Left lung (tissue), 10 donors: Measurements from ENCODE around the gene DIP2C. TPM values are rescaled to one million over a fixed set of nuclear protein-coding genes. Genes with fewer than 3 reads are reported as not detected.

Experiments used
- ATAC-seq: fragments of 200-7000 bp; cut with Tn5 transposase; one replicate; pipeline ENCODE4 v1.9.1; 2020; ENCODE audit warnings: moderate library complexity
- DNase-seq, 4 donors: peaks; one replicate each; pipeline ENCODE4 v3.0.0-alpha.2; 2013 to 2020
- H3K27ac ChIP-seq, 2 donors: fragments of 200-600 bp; sonication (generic) in 1 of 2; one replicate each; pipeline versions ENCODE4 v1.5.0 to v1.8.0; 2020 to 2021
- H3K27me3 ChIP-seq, 2 donors: fragments of 200-600 bp; sonication (generic) in 1 of 2; one replicate each; pipeline versions ENCODE4 v1.5.0 to v1.8.0; 2020 to 2021
- H3K36me3 ChIP-seq, 2 donors: fragments of 200-600 bp; sonication (generic) in 1 of 2; one replicate each; pipeline versions ENCODE4 v1.5.0 to v1.8.0; 2020 to 2021
- H3K4me1 ChIP-seq, 2 donors: fragments of 200-600 bp; one replicate each; pipeline ENCODE4 v1.8.0; 2021
- H3K4me3 ChIP-seq, 2 donors: fragments of 200-600 bp; sonication (generic) in 1 of 2; one replicate each; pipeline versions ENCODE4 v1.5.0 to v1.8.0; 2020 to 2021; ENCODE audit warnings: mild to moderate bottlenecking in 1 of 2
- H3K9me3 ChIP-seq, 2 donors: fragments of 200-600 bp; sonication (generic) in 1 of 2; one replicate each; pipeline versions ENCODE4 v1.5.0 to v1.8.0; 2020 to 2021
- CTCF ChIP-seq, 2 donors: fragments of 200-600 bp; sonication (generic) in 1 of 2; IDR thresholded peaks; one replicate each; pipeline versions ENCODE4 v1.5.0 to v1.8.0; 2021; ENCODE audit warnings: antibody characterized with exemption in 2 of 2
- intact Hi-C, 2 donors: fragments of 100-400 bp; cut with DNase I; formaldehyde crosslinking; loops; one replicate each; pipeline versions ENCODE4 v1.11.2 to v1.14.2; 2022
- polyA plus RNA-seq, 6 donors: library from polyadenylated mRNA; unstranded; fragments of 120-200 nt; gene quantifications; one replicate each; pipeline ENCODE4 v1.2.1, GENCODE V29; 2013; ENCODE audit not compliant: insufficient read length in 6 of 6
- total RNA-seq, 2 donors: library from RNA; stranded (reverse); fragmentation: NEBNext Ultra II Directional; extraction: Animal tissue kit (Norgen Biotek cat#: 25700); gene quantifications; one replicate each; pipeline ENCODE4 v1.2.1, GENCODE V29; 2021
- donor health status: DM: no; HTN: yes; CAD: no.
- donor health status: DM: no; HTN: no; CAD: no.

The DIP2C gene
- total and polyA plus RNA-seq, 8 donors = 10.5 to 22.5 (median 19.5) TPM

- peaks cover 0 to 8% of the 10 kb centered on the region in 2 donors for H3K4me1 ChIP-seq
- no peak overlapping the region for H3K4me3 ChIP-seq
- peaks cover 0 to 8% of the 10 kb centered on the region in 2 donors for H3K36me3 ChIP-seq
- no peaks in the 10 kb centered on the region for H3K27me3 ChIP-seq
- no peak for DNase-seq
- intact Hi-C loops = no loop called here
- no peak for ATAC-seq
- H3K27ac ChIP-seq = no peak overlapping the region
- TF ChIP-seq CTCF (IDR thresholded peaks at IDR 0.05) = no peak
- no peaks in the 10 kb centered on the region for H3K9me3 ChIP-seq
Measured at GRCh38 chr10:232878-233277, 456.6 kb downstream of the DIP2C start.

- ATAC-seq = no peak
- no peak for DNase-seq
- no peaks in the 10 kb centered on the region for H3K36me3 ChIP-seq
- no peaks in the 10 kb centered on the region for H3K27me3 ChIP-seq
- no peak overlapping the region for H3K27ac ChIP-seq
- no peak for TF ChIP-seq CTCF (IDR thresholded peaks at IDR 0.05)
- H3K4me1 ChIP-seq = peaks cover 0 to 8% of the 10 kb centered on the region in 2 donors
- H3K9me3 ChIP-seq = no peaks in the 10 kb centered on the region
- no peak overlapping the region for H3K4me3 ChIP-seq
- intact Hi-C loops = no loop called here
Measured at GRCh38 chr10:232061-232460, 457.4 kb downstream of the DIP2C start.

GRCh38 chr10:230758-231157, 458.7 kb downstream of the DIP2C start:
- H3K36me3 ChIP-seq = no peaks in the 10 kb centered on the region
- intact Hi-C loops = no loop called here
- H3K4me3 ChIP-seq = no peak overlapping the region
- H3K4me1 ChIP-seq = peaks cover 0 to 11% of the 10 kb centered on the region in 2 donors
- DNase-seq (no peak), ATAC-seq (no peak)
- H3K9me3 ChIP-seq = no peaks in the 10 kb centered on the region
- TF ChIP-seq CTCF (IDR thresholded peaks at IDR 0.05) = no peak
- no peaks in the 10 kb centered on the region for H3K27me3 ChIP-seq
- no peak overlapping the region for H3K27ac ChIP-seq

- TF ChIP-seq CTCF (IDR thresholded peaks at IDR 0.05) = no peak
- Histone ChIP-seq H3K9me3 (no peaks in the 10 kb centered on the region), H3K4me1 (peaks cover 0 to 3% of the 10 kb centered on the region in 2 donors), H3K27me3 (no peaks in the 10 kb centered on the region), H3K36me3 (no peaks in the 10 kb centered on the region), H3K27ac (no peak overlapping the region), H3K4me3 (no peak overlapping the region)
- ATAC-seq (no peak), DNase-seq (no peak)
- intact Hi-C loops = no loop called here
Measured at GRCh38 chr10:228366-228765, 461.1 kb downstream of the DIP2C start.

GRCh38 chr10:227014-227413, 462.5 kb downstream of the DIP2C start:
- no peak for TF ChIP-seq CTCF (IDR thresholded peaks at IDR 0.05)
- no peak overlapping the region for H3K4me3 ChIP-seq
- ATAC-seq (peak; percentile 73), DNase-seq (no peak)
- H3K27me3 ChIP-seq = no peaks in the 10 kb centered on the region
- H3K36me3 ChIP-seq = no peaks in the 10 kb centered on the region
- intact Hi-C loops = no loop called here
- H3K27ac ChIP-seq = no peak overlapping the region
- peaks cover 0 to 3% of the 10 kb centered on the region in 2 donors for H3K4me1 ChIP-seq
- no peaks in the 10 kb centered on the region for H3K9me3 ChIP-seq
